ENCODE measurements around the gene SLX1A.

SLX1A gene

DNA sequence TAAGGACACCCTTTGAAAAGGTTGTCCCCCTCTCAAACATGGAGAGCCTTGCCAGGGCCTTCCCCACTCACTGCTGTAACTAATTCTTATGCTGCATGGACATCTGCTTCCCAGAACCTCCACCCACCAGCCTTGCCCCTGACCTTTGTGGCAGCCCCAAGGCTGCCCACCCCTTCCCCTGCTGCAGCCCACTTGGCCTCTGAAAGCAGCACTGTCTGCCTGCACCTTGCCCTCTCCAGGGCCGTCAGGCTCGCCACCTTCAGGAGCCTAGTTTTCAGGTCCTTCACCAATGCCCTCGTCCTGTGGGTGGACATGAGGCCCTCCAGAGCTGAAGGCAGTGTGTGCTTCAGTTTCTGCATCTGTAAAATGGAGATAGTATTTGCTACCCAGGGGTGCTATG lies 12.9 kb upstream of the SLX1A start:
- H3K4me2 ChIP-seq (ENCODE audit: low read length) = no peak overlapping the region
- TF ChIP-seq, protein P1, sequence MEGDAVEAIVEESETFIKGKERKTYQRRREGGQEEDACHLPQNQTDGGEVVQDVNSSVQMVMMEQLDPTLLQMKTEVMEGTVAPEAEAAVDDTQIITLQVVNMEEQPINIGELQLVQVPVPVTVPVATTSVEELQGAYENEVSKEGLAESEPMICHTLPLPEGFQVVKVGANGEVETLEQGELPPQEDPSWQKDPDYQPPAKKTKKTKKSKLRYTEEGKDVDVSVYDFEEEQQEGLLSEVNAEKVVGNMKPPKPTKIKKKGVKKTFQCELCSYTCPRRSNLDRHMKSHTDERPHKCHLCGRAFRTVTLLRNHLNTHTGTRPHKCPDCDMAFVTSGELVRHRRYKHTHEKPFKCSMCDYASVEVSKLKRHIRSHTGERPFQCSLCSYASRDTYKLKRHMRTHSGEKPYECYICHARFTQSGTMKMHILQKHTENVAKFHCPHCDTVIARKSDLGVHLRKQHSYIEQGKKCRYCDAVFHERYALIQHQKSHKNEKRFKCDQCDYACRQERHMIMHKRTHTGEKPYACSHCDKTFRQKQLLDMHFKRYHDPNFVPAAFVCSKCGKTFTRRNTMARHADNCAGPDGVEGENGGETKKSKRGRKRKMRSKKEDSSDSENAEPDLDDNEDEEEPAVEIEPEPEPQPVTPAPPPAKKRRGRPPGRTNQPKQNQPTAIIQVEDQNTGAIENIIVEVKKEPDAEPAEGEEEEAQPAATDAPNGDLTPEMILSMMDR (IDR thresholded peaks at IDR 0.05; ENCODE audit: low read depth, low read length, poor library complexity, severe bottlenecking) = no peak
- no peak for TF ChIP-seq EZH2phosphoT487 (IDR thresholded peaks at IDR 0.05; ENCODE audit: borderline replicate concordance, low read length)
- no peaks in the 10 kb centered on the region for H4K20me1 ChIP-seq (ENCODE audit: control insufficient read depth, insufficient read depth, low read depth, low read length)
- H3K36me3 ChIP-seq (ENCODE audit: control insufficient read depth, low read length) = peaks cover 18% of the 10 kb centered on the region
- peaks cover 21% of the 10 kb centered on the region for H3K4me1 ChIP-seq (ENCODE audit: control insufficient read depth, low read length)
- no peaks in the 10 kb centered on the region for H3K27me3 ChIP-seq (ENCODE audit: control insufficient read depth, low read length)
- no peaks in the 10 kb centered on the region for H3K9me2 ChIP-seq (replicated peaks; ENCODE audit: control insufficient read depth, low read length)
- no peaks in the 10 kb centered on the region for H3K9me3 ChIP-seq (ENCODE audit: control insufficient read depth, insufficient read depth, low read length)
- peaks cover 21% of the 10 kb centered on the region for H3K79me2 ChIP-seq (ENCODE audit: control insufficient read depth, low read length)
- no peak overlapping the region for H3K27ac ChIP-seq (ENCODE audit: low read depth, low read length)
- H3K4me3 ChIP-seq (ENCODE audit: low read length) = no peak overlapping the region
- peaks cover 14% of the 10 kb centered on the region for H3F3A ChIP-seq (ENCODE audit: control insufficient read depth, insufficient read depth)

DNA sequence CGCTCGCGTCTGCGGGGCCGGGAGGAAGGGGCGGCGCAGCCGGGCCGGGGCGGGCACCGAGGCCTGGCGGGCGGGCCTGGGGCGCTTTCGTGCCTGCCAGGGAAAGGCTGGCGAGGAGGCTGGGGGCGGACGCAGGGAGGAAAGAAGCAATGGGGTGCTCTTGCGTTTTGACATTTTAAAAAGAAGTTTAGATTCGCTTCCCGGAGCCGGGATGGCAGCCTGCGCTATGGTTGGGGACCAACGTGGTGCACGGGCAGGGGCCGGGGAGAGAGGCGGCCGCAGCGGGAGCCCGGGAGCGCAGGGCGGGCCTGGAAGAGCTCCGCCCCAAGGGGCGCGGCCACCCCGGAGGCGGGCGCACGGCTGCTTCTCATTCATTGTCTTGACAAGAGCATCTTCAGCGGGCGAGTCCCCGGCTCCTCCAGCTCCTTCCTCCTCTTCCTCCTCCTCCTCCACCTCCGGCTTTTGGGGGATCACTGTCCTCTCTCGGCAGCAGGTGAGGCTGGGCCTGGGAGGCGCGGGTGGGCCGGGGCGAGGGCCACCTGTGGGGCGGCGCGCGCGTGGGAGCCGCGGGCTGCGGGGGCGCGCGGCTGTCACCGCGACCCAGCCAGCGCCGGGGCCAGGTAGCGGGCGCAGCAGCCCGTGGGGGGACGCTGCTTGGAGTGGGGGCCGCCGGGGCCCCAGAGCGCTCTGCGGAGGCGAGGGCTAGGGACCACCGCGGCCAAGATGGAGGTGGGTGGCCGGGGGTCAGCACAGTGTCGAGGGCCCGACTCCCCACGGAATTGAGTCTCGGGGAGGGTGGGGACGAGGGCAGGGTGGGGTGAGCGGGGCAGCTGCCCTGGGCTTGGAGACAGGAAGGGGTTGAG lies 10.2 kb upstream of the SLX1A start, which contains the start of gene CORO1A:
Gene CORO1A, plus strand, starts transcription at position 370 of the 863 bp plus-strand sequence. CDS start 1,608 bp downstream, outside the sequence.
- Histone ChIP-seq H3K4me1 (ENCODE audit: control insufficient read depth, low read length) (peaks cover 45% of the 10 kb centered on the region), H3F3A (ENCODE audit: control insufficient read depth, insufficient read depth) (peaks cover 35% of the 10 kb centered on the region), H3K27ac (ENCODE audit: low read depth, low read length) (peak within 1 kb of the TSS; percentile 96), H3K79me2 (ENCODE audit: control insufficient read depth, low read length) (peaks cover 45% of the 10 kb centered on the region), H4K20me1 (ENCODE audit: control insufficient read depth, insufficient read depth, low read depth, low read length) (peaks cover 6% of the 10 kb centered on the region; the same call in 1 of the 2 replicates), H3K4me3 (ENCODE audit: low read length) (peak within 1 kb of the TSS; percentile 84), H3K36me3 (ENCODE audit: control insufficient read depth, low read length) (peaks cover 43% of the 10 kb centered on the region), H3K27me3 (ENCODE audit: control insufficient read depth, low read length) (no peaks in the 10 kb centered on the region), H3K9me3 (ENCODE audit: control insufficient read depth, insufficient read depth, low read length) (no peaks in the 10 kb centered on the region), H3K9me2 (replicated peaks; ENCODE audit: control insufficient read depth, low read length) (no peaks in the 10 kb centered on the region), H3K4me2 (ENCODE audit: low read length) (peak within 1 kb of the TSS; percentile 96)
- TF ChIP-seq, protein P1 (IDR thresholded peaks at IDR 0.05; ENCODE audit: low read depth, low read length, poor library complexity, severe bottlenecking) = no peak
- TF ChIP-seq EZH2phosphoT487 (IDR thresholded peaks at IDR 0.05; ENCODE audit: borderline replicate concordance, low read length) = no peak

DNA sequence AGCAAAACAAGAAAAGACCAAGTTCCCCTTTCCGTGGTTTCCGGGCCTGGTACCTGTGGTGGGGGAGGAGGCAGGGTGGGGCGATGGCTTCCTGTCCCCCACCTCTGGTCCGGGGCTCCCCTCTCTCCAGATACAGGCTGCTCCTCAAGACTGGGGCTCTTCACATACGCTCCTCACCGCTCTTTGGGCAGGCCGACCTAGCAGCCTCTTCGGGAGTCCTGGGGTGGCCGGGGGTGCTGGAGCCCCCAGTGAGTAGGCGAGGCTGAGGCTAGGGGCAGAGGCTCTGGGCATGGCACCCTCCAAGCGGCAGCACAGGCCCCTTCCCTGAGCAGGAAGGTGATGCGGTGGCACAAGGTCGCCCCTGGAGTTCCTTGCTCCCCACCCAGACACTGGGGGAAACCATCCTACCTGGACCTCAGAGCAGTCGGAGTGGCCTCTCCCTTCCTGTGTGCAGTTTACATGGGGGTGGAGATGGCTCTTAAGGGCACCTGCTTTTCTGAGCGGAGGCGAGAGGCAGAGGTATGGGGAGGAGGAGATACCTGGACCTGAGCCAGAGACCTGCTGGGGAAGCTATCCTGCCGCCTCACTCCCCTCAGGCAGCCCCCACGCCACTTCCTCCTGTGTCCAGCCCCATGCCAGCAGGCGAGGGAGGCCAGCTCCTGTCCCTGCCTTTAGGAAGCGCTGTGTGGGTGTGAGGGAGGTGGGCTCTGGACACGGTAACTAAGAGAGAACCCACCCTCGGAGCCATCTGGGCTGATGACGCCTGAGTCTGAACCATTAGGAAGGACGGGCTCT lies 9.4 kb upstream of the SLX1A start:
- Histone ChIP-seq H3K27ac (ENCODE audit: low read depth, low read length) (peak overlapping the region; percentile 96), H3F3A (ENCODE audit: control insufficient read depth, insufficient read depth) (peaks cover 35% of the 10 kb centered on the region), H3K4me2 (ENCODE audit: low read length) (peak overlapping the region; percentile 96), H3K79me2 (ENCODE audit: control insufficient read depth, low read length) (peaks cover 45% of the 10 kb centered on the region), H3K4me3 (ENCODE audit: low read length) (peak overlapping the region; percentile 84), H3K9me3 (ENCODE audit: control insufficient read depth, insufficient read depth, low read length) (no peaks in the 10 kb centered on the region), H4K20me1 (ENCODE audit: control insufficient read depth, insufficient read depth, low read depth, low read length) (peaks cover 6% of the 10 kb centered on the region; the same call in 1 of the 2 replicates), H3K4me1 (ENCODE audit: control insufficient read depth, low read length) (peaks cover 45% of the 10 kb centered on the region), H3K36me3 (ENCODE audit: control insufficient read depth, low read length) (peaks cover 43% of the 10 kb centered on the region), H3K27me3 (ENCODE audit: control insufficient read depth, low read length) (no peaks in the 10 kb centered on the region), H3K9me2 (replicated peaks; ENCODE audit: control insufficient read depth, low read length) (no peaks in the 10 kb centered on the region)
- TF ChIP-seq EZH2phosphoT487 (IDR thresholded peaks at IDR 0.05; ENCODE audit: borderline replicate concordance, low read length) = no peak
